Measurements from ENCODE around the gene PCP2. TPM values are rescaled to one million over a fixed set of nuclear protein-coding genes. Genes with fewer than 3 reads are reported as not detected.

Gene PCP2
- total and polyA plus RNA-seq, 2 donors from 2014 or later, result 6.1 to 8.9 TPM

DNA sequence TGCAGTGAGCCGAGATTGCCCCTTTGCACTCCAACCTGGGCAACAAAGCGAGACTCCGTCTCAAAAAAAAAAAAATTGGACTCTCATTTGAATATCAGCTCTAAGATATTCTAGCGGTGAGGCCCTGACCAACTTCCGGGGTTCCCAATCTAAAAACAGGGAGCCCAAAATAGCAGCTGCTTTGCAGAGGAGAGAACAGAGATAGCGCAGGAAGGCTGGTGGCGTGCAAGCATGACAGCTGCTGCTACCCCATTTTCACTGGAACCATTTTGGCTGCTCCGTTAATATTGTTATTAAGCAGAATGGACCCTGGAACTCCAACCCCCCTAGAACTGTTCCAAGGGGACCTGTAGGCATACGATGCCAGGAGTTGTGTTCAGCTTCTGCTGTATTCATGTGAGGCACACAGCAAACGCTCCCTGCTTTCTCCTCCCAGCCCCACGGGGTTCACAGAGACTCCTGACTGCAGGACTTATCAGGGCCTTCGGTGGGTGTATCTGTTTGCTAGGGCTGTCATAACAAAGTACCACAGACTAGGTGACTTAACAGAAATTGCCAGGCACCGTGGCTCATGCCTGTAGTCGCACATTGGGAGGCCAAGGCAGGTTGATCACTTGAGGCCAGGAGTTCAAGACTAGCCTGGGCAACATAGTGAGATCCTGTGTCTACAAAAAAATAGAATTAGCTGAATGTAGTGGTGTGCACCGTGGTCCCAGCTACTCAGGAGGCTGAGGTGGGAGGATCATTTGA is 14.9 kb upstream of the PCP2 start:
- no peak overlapping the region for H3K9ac ChIP-seq (ENCODE audit: low read length in 3 of 3)
- DNase-seq (no peak), FAIRE-seq (no peak)
- no peaks in the 10 kb centered on the region for H3K36me3 ChIP-seq (ENCODE audit: control insufficient read depth in 2 of 3, insufficient read depth in 3 of 3, low read length in 3 of 3)
- H3K4me3 ChIP-seq (ENCODE audit: low read length in 3 of 3), result no peak overlapping the region
- H3K9me3 ChIP-seq (ENCODE audit: control insufficient read depth in 2 of 3, insufficient read depth in 1 of 3, low read length in 3 of 3), result no peaks in the 10 kb centered on the region
- TF ChIP-seq, protein P1, sequence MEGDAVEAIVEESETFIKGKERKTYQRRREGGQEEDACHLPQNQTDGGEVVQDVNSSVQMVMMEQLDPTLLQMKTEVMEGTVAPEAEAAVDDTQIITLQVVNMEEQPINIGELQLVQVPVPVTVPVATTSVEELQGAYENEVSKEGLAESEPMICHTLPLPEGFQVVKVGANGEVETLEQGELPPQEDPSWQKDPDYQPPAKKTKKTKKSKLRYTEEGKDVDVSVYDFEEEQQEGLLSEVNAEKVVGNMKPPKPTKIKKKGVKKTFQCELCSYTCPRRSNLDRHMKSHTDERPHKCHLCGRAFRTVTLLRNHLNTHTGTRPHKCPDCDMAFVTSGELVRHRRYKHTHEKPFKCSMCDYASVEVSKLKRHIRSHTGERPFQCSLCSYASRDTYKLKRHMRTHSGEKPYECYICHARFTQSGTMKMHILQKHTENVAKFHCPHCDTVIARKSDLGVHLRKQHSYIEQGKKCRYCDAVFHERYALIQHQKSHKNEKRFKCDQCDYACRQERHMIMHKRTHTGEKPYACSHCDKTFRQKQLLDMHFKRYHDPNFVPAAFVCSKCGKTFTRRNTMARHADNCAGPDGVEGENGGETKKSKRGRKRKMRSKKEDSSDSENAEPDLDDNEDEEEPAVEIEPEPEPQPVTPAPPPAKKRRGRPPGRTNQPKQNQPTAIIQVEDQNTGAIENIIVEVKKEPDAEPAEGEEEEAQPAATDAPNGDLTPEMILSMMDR (IDR thresholded peaks at IDR 0.05; ENCODE audit: borderline replicate concordance, extremely low read depth, insufficient read depth), result no peak
- peaks cover 0 to 3% (median 0%) of the 10 kb centered on the region in 3 donors for H3K4me1 ChIP-seq (ENCODE audit: control insufficient read depth in 2 of 3, insufficient read depth in 2 of 3, low read depth in 1 of 3, low read length in 3 of 3)
- no peaks in the 10 kb centered on the region for H3K27me3 ChIP-seq (ENCODE audit: control insufficient read depth, insufficient read depth, low read length)
- intact Hi-C loops (cut with DNase I), result no loop called here
- H3K27ac ChIP-seq (ENCODE audit: low read depth in 2 of 2, low read length in 2 of 2), result no peak overlapping the region

DNA sequence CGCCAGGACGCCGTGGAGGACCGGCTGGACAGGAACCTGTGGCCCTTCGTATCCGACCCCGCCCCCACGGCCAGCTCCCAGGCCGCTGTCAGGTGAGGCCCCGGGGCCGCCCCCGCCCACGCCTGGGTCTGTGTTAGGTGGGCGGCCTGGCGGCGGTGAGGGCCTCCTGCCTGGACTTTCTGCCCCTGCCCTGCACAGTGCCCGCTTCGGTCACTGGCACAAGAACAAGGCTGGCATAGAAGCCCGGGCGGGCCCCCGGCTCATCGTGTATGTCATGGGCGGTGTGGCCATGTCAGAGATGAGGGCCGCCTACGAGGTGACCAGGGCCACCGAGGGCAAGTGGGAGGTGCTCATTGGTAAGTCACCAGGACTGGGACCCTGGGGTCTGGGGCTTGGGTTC is 13.6 kb upstream of the PCP2 start:
- Histone ChIP-seq H3K27me3 (ENCODE audit: control insufficient read depth, insufficient read depth, low read length) (no peaks in the 10 kb centered on the region), H3K27ac (ENCODE audit: low read depth in 2 of 2, low read length in 2 of 2) (no peak overlapping the region), H3K4me3 (ENCODE audit: low read length in 3 of 3) (no peak overlapping the region), H3K4me1 (ENCODE audit: control insufficient read depth in 2 of 3, insufficient read depth in 2 of 3, low read depth in 1 of 3, low read length in 3 of 3) (peaks cover 0 to under 1% (median 0%) of the 10 kb centered on the region in 3 donors), H3K9ac (ENCODE audit: low read length in 3 of 3) (no peak overlapping the region), H3K9me3 (ENCODE audit: control insufficient read depth in 2 of 3, insufficient read depth in 1 of 3, low read length in 3 of 3) (no peaks in the 10 kb centered on the region), H3K36me3 (ENCODE audit: control insufficient read depth in 2 of 3, insufficient read depth in 3 of 3, low read length in 3 of 3) (no peaks in the 10 kb centered on the region)
- no peak for DNase-seq
- TF ChIP-seq, protein P1 (IDR thresholded peaks at IDR 0.05; ENCODE audit: borderline replicate concordance, extremely low read depth, insufficient read depth), result no peak
- intact Hi-C loops (cut with DNase I), result no loop called here
- no peak for FAIRE-seq

DNA sequence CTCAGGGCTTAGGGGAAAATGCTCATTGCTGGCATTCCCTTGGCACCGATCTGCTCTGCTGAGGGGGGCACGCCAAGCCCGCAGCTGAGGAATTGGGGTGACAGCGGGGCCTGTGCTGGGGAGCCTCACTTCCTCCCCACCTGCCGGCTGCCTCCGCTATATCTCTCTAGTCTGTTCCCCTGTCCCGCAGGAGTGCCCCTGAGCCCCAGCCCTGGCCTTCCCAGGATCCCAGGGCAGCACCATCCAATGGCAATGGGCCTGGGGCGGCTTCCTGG is 12.8 kb upstream of the PCP2 start:
- DNase-seq (no peak), FAIRE-seq (no peak)

More for the DNA sequence above, 12.8 kb upstream of the PCP2 start:
- Histone ChIP-seq H3K4me3 (ENCODE audit: low read length in 3 of 3) (no peak overlapping the region), H3K9me3 (ENCODE audit: control insufficient read depth in 2 of 3, insufficient read depth in 1 of 3, low read length in 3 of 3) (no peaks in the 10 kb centered on the region), H3K27ac (ENCODE audit: low read depth in 2 of 2, low read length in 2 of 2) (no peak overlapping the region), H3K36me3 (ENCODE audit: control insufficient read depth in 2 of 3, insufficient read depth in 3 of 3, low read length in 3 of 3) (no peaks in the 10 kb centered on the region), H3K4me1 (ENCODE audit: control insufficient read depth in 2 of 3, insufficient read depth in 2 of 3, low read depth in 1 of 3, low read length in 3 of 3) (no peaks in the 10 kb centered on the region), H3K9ac (ENCODE audit: low read length in 3 of 3) (no peak overlapping the region), H3K27me3 (ENCODE audit: control insufficient read depth, insufficient read depth, low read length) (no peaks in the 10 kb centered on the region)
- intact Hi-C loops (cut with DNase I), result no loop called here
- TF ChIP-seq, protein P1 (IDR thresholded peaks at IDR 0.05; ENCODE audit: borderline replicate concordance, extremely low read depth, insufficient read depth), result no peak
